Measurements from ENCODE around the gene CUL4A.

CUL4A gene

GRCh38 chr13:113273321-113273720, 63.9 kb downstream of the CUL4A start:
- TF ChIP-seq CTCF (IDR thresholded peaks at IDR 0.05; ENCODE audit: poor library complexity, severe bottlenecking), result no peak
- no peak overlapping the region for H3K4me3 ChIP-seq (ENCODE audit: severe bottlenecking)
- no peaks in the 10 kb centered on the region for H3K27me3 ChIP-seq (ENCODE audit: insufficient read depth, poor library complexity, severe bottlenecking)
- no peaks in the 10 kb centered on the region for H3K4me1 ChIP-seq (ENCODE audit: insufficient read depth, poor library complexity, severe bottlenecking)
- no peak for DNase-seq (ENCODE audit: low spot score)
- no peak for ATAC-seq (ENCODE audit: low read depth)
- no peak overlapping the region for H3K27ac ChIP-seq (ENCODE audit: poor library complexity, severe bottlenecking)
- no peaks in the 10 kb centered on the region for H3K9me3 ChIP-seq (ENCODE audit: severe bottlenecking)
- no peaks in the 10 kb centered on the region for H3K36me3 ChIP-seq (ENCODE audit: low read depth)

GRCh38 chr13:113273851-113274590, 64.6 kb downstream of the CUL4A start:
- Histone ChIP-seq H3K36me3 (ENCODE audit: low read depth) (no peaks in the 10 kb centered on the region), H3K4me3 (ENCODE audit: severe bottlenecking) (no peak overlapping the region), H3K27me3 (ENCODE audit: insufficient read depth, poor library complexity, severe bottlenecking) (no peaks in the 10 kb centered on the region), H3K4me1 (ENCODE audit: insufficient read depth, poor library complexity, severe bottlenecking) (no peaks in the 10 kb centered on the region), H3K27ac (ENCODE audit: poor library complexity, severe bottlenecking) (no peak overlapping the region), H3K9me3 (ENCODE audit: severe bottlenecking) (no peaks in the 10 kb centered on the region)
- ATAC-seq (ENCODE audit: low read depth) (peak; percentile 53; the same call in 1 of the 3 replicates), DNase-seq (ENCODE audit: low spot score) (no peak)
- TF ChIP-seq CTCF (IDR thresholded peaks at IDR 0.05; ENCODE audit: poor library complexity, severe bottlenecking), result no peak

GRCh38 chr13:113274721-113275120, 65.3 kb downstream of the CUL4A start:
- Histone ChIP-seq H3K27ac (ENCODE audit: poor library complexity, severe bottlenecking) (no peak overlapping the region), H3K4me1 (ENCODE audit: insufficient read depth, poor library complexity, severe bottlenecking) (no peaks in the 10 kb centered on the region), H3K27me3 (ENCODE audit: insufficient read depth, poor library complexity, severe bottlenecking) (no peaks in the 10 kb centered on the region), H3K9me3 (ENCODE audit: severe bottlenecking) (no peaks in the 10 kb centered on the region), H3K4me3 (ENCODE audit: severe bottlenecking) (no peak overlapping the region), H3K36me3 (ENCODE audit: low read depth) (no peaks in the 10 kb centered on the region)
- TF ChIP-seq CTCF (IDR thresholded peaks at IDR 0.05; ENCODE audit: poor library complexity, severe bottlenecking), result no peak
- no peak for ATAC-seq (ENCODE audit: low read depth)
- no peak for DNase-seq (ENCODE audit: low spot score)

- H3K36me3 ChIP-seq (ENCODE audit: low read depth), result no peaks in the 10 kb centered on the region
- TF ChIP-seq CTCF (IDR thresholded peaks at IDR 0.05; ENCODE audit: poor library complexity, severe bottlenecking), result peak; percentile 79
- H3K27ac ChIP-seq (ENCODE audit: poor library complexity, severe bottlenecking), result no peak overlapping the region
- no peak overlapping the region for H3K4me3 ChIP-seq (ENCODE audit: severe bottlenecking)
- no peaks in the 10 kb centered on the region for H3K4me1 ChIP-seq (ENCODE audit: insufficient read depth, poor library complexity, severe bottlenecking)
- no peaks in the 10 kb centered on the region for H3K27me3 ChIP-seq (ENCODE audit: insufficient read depth, poor library complexity, severe bottlenecking)
- ATAC-seq (ENCODE audit: low read depth) (peak; percentile 86), DNase-seq (ENCODE audit: low spot score) (no peak)
- H3K9me3 ChIP-seq (ENCODE audit: severe bottlenecking), result no peaks in the 10 kb centered on the region
Measured at GRCh38 chr13:113275387-113275786, 66.0 kb downstream of the CUL4A start.

GRCh38 chr13:113280126-113280525, 70.7 kb downstream of the CUL4A start:
- no peak overlapping the region for H3K4me3 ChIP-seq (ENCODE audit: severe bottlenecking)
- no peak overlapping the region for H3K27ac ChIP-seq (ENCODE audit: poor library complexity, severe bottlenecking)
- H3K9me3 ChIP-seq (ENCODE audit: severe bottlenecking), result no peaks in the 10 kb centered on the region
- no peak for TF ChIP-seq CTCF (IDR thresholded peaks at IDR 0.05; ENCODE audit: poor library complexity, severe bottlenecking)
- no peaks in the 10 kb centered on the region for H3K4me1 ChIP-seq (ENCODE audit: insufficient read depth, poor library complexity, severe bottlenecking)
- no peaks in the 10 kb centered on the region for H3K36me3 ChIP-seq (ENCODE audit: low read depth)
- ATAC-seq (ENCODE audit: low read depth) (no peak), DNase-seq (ENCODE audit: low spot score) (no peak)
- no peaks in the 10 kb centered on the region for H3K27me3 ChIP-seq (ENCODE audit: insufficient read depth, poor library complexity, severe bottlenecking)
